CD1c-positive myeloid dendritic cell (primary cell): ENCODE measurements around the gene ARHGAP26.

Source experiments
- DNase-seq: peaks from one replicate; pipeline ENCODE4 v3.0.0-alpha.2; 2016; ENCODE audit errors: extremely low spot score

ARHGAP26 gene

GRCh38 chr5:143156572-143156971 is 386.4 kb downstream of the ARHGAP26 start:
- no peak for DNase-seq

GRCh38 chr5:143159031-143159430 is 388.9 kb downstream of the ARHGAP26 start:
- no peak for DNase-seq

- peak; percentile 59 for DNase-seq
Measured at GRCh38 chr5:143161885-143162540, 391.8 kb downstream of the ARHGAP26 start.

- DNase-seq = no peak
Measured at GRCh38 chr5:143162810-143163209, 392.6 kb downstream of the ARHGAP26 start.

- no peak for DNase-seq
Measured at GRCh38 chr5:143164557-143164956, 394.4 kb downstream of the ARHGAP26 start.

- peak; percentile 29 for DNase-seq
Measured at GRCh38 chr5:143165049-143165880, 395.1 kb downstream of the ARHGAP26 start.

GRCh38 chr5:143166090-143166489 is 395.9 kb downstream of the ARHGAP26 start:
- DNase-seq = no peak

GRCh38 chr5:143166661-143167420 is 396.7 kb downstream of the ARHGAP26 start:
- no peak for DNase-seq

GRCh38 chr5:143168171-143168741 is 398.1 kb downstream of the ARHGAP26 start:
- no peak for DNase-seq

GRCh38 chr5:143168921-143169810 is 399.0 kb downstream of the ARHGAP26 start:
- no peak for DNase-seq

GRCh38 chr5:143170104-143170503 is 399.9 kb downstream of the ARHGAP26 start:
- DNase-seq = no peak

- DNase-seq = no peak
Measured at GRCh38 chr5:143170977-143171376, 400.8 kb downstream of the ARHGAP26 start.

GRCh38 chr5:143172739-143173138 is 402.6 kb downstream of the ARHGAP26 start:
- DNase-seq = no peak

- no peak for DNase-seq
Measured at GRCh38 chr5:143173139-143173889, 403.1 kb downstream of the ARHGAP26 start.

GRCh38 chr5:143174714-143175398 is 404.7 kb downstream of the ARHGAP26 start:
- DNase-seq = no peak

GRCh38 chr5:143176048-143176447 is 405.9 kb downstream of the ARHGAP26 start:
- DNase-seq = peak; percentile 58

GRCh38 chr5:143177263-143177983 is 407.2 kb downstream of the ARHGAP26 start:
- no peak for DNase-seq

- DNase-seq = no peak
Measured at GRCh38 chr5:143179126-143179740, 409.1 kb downstream of the ARHGAP26 start.

- no peak for DNase-seq
Measured at GRCh38 chr5:143180751-143181150, 410.6 kb downstream of the ARHGAP26 start.
